ENCODE data around the gene TGFBRAP1.

DNA sequence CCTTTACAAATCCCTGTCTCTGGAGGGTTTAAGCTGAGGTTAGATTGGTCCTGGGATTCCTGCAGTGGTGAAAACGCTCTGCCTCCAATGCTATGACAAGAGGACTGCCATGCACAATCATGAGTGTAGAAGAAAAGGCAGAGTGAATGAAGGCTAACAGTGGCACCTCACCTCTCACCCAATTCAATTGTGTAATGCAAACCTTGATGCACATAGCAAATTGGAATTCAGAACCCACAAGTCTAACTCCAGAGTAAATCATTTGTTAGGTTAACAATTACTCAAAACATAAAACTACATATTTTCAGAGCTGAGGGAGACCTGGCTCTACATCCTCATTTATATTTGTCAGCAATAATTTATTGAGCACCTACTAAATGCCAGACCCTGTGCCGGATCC lies 1.8 kb downstream of the TGFBRAP1 start:
- TF ChIP-seq POLR2A (IDR thresholded peaks at IDR 0.05; ENCODE audit: extremely low read depth, insufficient read length): no peak
- TF ChIP-seq, protein P1, sequence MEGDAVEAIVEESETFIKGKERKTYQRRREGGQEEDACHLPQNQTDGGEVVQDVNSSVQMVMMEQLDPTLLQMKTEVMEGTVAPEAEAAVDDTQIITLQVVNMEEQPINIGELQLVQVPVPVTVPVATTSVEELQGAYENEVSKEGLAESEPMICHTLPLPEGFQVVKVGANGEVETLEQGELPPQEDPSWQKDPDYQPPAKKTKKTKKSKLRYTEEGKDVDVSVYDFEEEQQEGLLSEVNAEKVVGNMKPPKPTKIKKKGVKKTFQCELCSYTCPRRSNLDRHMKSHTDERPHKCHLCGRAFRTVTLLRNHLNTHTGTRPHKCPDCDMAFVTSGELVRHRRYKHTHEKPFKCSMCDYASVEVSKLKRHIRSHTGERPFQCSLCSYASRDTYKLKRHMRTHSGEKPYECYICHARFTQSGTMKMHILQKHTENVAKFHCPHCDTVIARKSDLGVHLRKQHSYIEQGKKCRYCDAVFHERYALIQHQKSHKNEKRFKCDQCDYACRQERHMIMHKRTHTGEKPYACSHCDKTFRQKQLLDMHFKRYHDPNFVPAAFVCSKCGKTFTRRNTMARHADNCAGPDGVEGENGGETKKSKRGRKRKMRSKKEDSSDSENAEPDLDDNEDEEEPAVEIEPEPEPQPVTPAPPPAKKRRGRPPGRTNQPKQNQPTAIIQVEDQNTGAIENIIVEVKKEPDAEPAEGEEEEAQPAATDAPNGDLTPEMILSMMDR (IDR thresholded peaks at IDR 0.05; ENCODE audit: low read depth, low read length): no peak
- TF ChIP-seq, protein P2, sequence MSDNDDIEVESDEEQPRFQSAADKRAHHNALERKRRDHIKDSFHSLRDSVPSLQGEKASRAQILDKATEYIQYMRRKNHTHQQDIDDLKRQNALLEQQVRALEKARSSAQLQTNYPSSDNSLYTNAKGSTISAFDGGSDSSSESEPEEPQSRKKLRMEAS (IDR thresholded peaks at IDR 0.05; ENCODE audit: low read depth, low read length): no peak
